ENCODE measurements around the gene PCSK7.

- no peak for TF ChIP-seq EZH2 (IDR thresholded peaks at IDR 0.05; ENCODE audit: low read length, unreplicated experiment)
- TF ChIP-seq CTCF (conservative IDR thresholded peaks at IDR 0.05; ENCODE audit: low read depth, low read length), result no peak
These were observed 12.9 kb downstream of the PCSK7 start for GRCh38 chr11:117219001-117219400.
